Measurements from ENCODE around the gene SEMA4C.

Gene SEMA4C

GRCh38 chr2:96864343-96865091 is 5.4 kb downstream of the SEMA4C start:
- TF ChIP-seq SIN3A (IDR thresholded peaks at IDR 0.05; ENCODE audit: borderline replicate concordance, insufficient read depth, low read length), result no peak
- no peak for TF ChIP-seq REST (IDR thresholded peaks at IDR 0.05; ENCODE audit: insufficient read depth in 1 of 2, low read depth in 2 of 2, low read length in 2 of 2)
- no peak for TF ChIP-seq POLR2AphosphoS5 (IDR thresholded peaks at IDR 0.05; ENCODE audit: low read depth, low read length)

GRCh38 chr2:96863575-96864342 is 6.1 kb downstream of the SEMA4C start:
- no peak for TF ChIP-seq TAF1 (IDR thresholded peaks at IDR 0.05; ENCODE audit: borderline replicate concordance, insufficient read depth, low read length)
- no peak for TF ChIP-seq REST (IDR thresholded peaks at IDR 0.05; ENCODE audit: insufficient read depth in 1 of 2, low read depth in 2 of 2, low read length in 2 of 2)
- no peak for TF ChIP-seq FOXP2 (optimal IDR thresholded peaks at IDR 0.05; ENCODE audit: borderline replicate concordance, extremely low read depth, extremely low read length, insufficient read depth)
- no peak for TF ChIP-seq POLR2AphosphoS5 (IDR thresholded peaks at IDR 0.05; ENCODE audit: low read depth, low read length)
- TF ChIP-seq SIN3A (IDR thresholded peaks at IDR 0.05; ENCODE audit: borderline replicate concordance, insufficient read depth, low read length), result no peak

GRCh38 chr2:96861074-96861473 is 8.8 kb downstream of the SEMA4C start:
- TF ChIP-seq FOXP2 (optimal IDR thresholded peaks at IDR 0.05; ENCODE audit: borderline replicate concordance, extremely low read depth, extremely low read length, insufficient read depth) (no peak), SIN3A (IDR thresholded peaks at IDR 0.05; ENCODE audit: borderline replicate concordance, insufficient read depth, low read length) (no peak), REST (IDR thresholded peaks at IDR 0.05; ENCODE audit: insufficient read depth in 1 of 2, low read depth in 2 of 2, low read length in 2 of 2) (no peak), TAF1 (IDR thresholded peaks at IDR 0.05; ENCODE audit: borderline replicate concordance, insufficient read depth, low read length) (no peak), POLR2AphosphoS5 (IDR thresholded peaks at IDR 0.05; ENCODE audit: low read depth, low read length) (no peak)

- TF ChIP-seq POLR2AphosphoS5 (IDR thresholded peaks at IDR 0.05; ENCODE audit: low read depth, low read length) (no peak), SIN3A (IDR thresholded peaks at IDR 0.05; ENCODE audit: borderline replicate concordance, insufficient read depth, low read length) (no peak), REST (IDR thresholded peaks at IDR 0.05; ENCODE audit: insufficient read depth in 1 of 2, low read depth in 2 of 2, low read length in 2 of 2) (no peak), FOXP2 (optimal IDR thresholded peaks at IDR 0.05; ENCODE audit: borderline replicate concordance, extremely low read depth, extremely low read length, insufficient read depth) (no peak), TAF1 (IDR thresholded peaks at IDR 0.05; ENCODE audit: borderline replicate concordance, insufficient read depth, low read length) (no peak)
These were observed 9.5 kb downstream of the SEMA4C start for GRCh38 chr2:96860065-96861029.

Data from PFSK-1 (cell line).